Stimulated activated CD4-positive, alpha-beta T cell treated with anti-CD3 and anti-CD28 coated beads, Interleukin-12 subunit alpha, Interleukin-12 subunit beta, amount 100 ng/mL, for 48 hours (primary cell): ENCODE data around the gene TMSB10.
A peak's percentile ranks its signal among the peaks of the same experiment; 100 is the strongest.

ENCODE experiments used
- DNase-seq, 3 donors: peaks; one replicate each; pipeline ENCODE4 v3.0.0-alpha.2; 2020; ENCODE audit warnings: low read depth in 2 of 3, low spot score in 1 of 3

Gene TMSB10

DNA sequence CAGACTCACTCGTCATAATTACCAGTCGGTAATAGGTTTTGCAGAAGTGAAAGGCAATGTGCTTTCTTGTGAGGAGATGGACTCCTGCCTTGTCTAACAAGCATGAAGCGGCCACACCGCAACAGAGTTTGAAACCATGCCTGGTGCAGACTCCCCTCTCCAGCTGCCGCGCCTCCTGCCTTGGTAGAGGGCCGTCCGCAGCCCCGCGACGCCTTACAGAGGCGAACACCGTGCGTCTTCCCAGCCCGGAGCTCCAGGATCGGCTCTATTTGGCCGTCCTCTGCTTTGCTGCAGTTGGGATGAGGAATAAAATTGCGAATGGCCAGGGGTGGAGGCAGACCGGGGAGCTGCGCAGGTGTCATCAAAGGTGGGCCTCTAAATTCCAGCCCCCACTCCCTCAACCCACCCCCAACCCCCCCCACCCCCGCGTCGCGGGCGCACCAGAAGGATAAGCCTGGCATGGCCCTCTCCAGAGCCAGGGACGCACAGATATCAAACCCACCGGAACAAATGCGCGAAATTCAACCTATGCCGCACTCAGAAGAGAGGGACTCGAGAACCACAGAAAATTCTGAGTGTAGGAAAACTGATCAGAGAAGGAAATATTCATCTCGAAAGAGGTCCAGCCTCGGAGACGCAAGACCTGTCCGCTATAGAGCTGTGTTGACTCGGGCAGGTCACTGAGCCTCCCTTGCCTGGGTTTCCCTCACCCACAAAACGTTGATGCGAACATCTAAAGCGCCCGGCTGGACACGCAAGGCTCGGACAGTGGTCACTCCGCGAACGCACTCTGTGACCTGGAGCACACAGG lies 25.7 kb upstream of the TMSB10 start:
- DNase-seq = no peak

DNA sequence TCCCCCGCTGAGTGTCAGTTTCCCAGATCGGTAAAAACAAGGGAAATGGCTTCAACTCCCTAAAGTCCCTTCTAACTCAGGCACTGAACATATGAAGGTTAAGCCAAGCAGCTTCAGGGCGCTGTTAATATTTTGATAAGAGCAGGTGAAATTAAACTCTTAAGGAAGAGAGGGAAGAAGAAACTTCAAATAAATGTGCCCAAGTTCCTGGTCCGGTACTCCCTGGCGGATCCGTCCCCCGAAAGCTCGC lies 25.1 kb upstream of the TMSB10 start:
- DNase-seq = no peak

DNA sequence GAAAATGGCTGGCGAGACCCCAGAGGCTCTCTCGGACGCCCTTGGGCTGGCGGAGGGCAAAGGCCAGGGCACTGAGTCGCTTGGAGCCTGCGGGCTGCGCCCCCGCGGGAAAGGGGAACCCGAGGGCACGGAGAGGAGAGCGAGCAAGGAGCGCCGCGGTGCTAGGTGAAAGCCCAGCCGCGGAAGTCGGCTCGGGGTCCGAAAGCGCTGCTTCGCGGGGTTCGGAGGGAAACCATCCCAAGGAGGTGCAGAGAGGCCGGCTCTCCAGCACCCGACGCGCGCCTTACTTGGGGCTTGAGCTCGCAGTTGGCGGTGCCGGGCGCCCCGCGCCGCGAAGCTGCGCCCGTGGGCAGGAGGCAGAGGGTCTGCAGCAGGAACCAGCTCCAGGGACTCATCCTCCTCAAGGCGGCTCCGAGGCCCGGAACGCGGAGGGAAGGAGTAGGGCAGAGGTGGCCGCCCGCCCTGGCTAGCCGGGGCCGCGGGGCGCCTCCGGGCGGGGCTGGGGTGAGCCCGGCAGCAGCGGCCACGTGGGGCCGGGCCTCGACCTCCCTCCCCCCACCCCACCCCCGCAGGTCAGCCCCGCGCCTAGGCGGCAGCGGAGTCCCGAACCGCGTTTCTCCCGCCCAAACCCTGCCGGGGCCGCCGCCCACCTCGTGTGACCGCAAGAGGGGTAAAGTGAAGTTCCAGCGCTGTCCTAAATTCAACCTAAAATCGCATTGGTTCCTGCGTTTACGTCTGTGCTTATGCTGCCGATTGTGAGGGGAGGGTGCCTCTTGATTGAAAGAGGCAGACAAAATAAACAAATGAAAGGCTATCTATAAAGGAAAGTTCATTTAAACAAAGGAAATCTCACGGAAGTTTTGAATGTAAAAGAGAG lies 24.6 kb upstream of the TMSB10 start, which contains the start of gene TRABD2A:
TSS of gene TRABD2A (minus strand) at position 440 of the 877 bp plus-strand sequence. CDS start at position 395, 45 bp downstream.
- peak; percentile 53 to 61 (median 58) for DNase-seq

DNA sequence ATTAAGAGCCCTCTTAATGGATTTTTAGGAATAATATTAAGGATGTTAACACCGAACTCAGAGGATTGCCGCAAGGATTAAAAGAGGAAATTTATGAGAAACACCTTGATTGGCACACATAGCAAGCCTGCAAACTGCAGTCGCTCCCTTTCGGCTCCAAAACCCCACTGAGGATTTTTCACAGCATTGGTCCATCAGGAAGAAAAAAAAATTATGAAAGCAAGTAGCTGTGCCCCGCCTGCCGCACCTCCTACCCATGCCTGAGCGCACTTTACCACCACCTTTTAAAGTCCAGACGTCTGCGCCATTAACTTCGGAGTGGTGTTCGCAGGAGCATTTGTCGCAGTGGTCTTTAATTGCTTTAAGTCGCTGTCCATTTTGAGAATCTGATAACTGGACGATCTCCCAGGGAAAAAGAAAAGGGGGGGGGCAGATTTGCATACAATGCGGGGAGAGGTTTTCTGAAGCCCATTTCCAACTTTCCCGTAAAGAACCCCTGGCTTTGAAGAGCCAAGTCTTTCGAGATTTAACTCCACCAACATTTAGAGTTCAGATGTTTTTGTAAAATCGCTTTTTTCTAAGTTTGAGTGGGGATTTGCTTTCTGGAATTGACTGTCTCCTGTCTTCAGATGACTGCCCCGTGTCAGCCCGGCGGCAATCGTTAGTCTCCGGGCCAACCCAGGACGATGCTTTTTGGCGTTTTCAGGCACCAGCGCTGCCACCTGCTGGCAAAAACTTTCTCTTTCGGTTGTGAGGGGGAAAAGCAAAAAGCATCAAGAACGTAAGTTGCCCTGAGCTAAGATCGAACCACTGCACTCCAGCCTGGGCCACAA lies 23.7 kb upstream of the TMSB10 start:
- peak; percentile 86 to 92 (median 86) for DNase-seq

DNA sequence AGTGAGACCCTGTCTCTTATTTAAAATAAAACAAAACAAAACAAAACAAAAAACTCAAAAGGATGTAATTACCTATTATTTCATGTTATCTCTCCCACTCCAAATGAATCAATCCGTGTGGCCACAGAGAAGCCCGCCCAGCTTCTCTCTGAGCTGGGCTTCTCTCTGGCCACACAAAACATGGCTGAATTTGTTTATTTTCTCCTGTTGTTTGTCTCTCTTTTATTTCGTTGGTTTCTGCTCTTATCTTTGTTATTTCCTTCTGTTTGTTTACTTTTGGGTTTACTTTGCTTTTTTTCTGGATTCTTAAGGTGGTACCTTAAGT lies 23.1 kb upstream of the TMSB10 start:
- no peak for DNase-seq

DNA sequence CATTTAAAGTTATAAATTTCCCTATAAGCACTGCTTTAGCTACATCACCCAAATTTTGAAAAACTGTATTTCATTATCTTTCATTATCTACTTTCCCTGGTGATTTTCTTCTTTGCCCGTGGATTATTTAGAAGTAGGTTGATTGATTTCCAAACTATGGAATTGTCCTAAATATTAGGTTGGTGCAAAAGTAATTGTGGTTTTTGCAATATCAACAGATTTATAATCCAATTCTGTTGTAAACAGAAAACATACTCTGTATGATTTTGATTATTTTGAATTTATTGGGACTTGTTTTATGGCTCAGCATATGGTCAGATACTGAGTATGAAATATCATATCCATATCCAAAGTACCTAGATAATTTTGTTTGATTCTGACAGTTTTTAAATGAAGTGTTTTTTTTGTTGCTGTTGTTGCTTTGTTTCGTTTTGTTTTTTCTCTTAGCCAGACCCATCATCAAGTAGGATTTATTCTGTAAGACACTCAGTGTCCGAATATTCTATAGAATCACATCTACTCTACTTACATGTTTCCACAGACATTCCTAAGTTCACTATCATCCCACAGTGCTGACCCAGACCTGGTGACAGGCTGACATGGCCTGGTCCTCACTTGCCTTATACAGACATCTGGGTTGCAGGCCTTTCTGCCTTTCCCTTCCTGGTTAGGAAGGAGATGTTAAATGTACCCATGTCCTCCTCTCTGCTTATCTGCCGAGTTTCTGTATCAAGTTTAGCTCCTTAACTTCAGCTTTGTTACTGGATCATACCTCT lies 22.5 kb upstream of the TMSB10 start:
- no peak for DNase-seq

DNA sequence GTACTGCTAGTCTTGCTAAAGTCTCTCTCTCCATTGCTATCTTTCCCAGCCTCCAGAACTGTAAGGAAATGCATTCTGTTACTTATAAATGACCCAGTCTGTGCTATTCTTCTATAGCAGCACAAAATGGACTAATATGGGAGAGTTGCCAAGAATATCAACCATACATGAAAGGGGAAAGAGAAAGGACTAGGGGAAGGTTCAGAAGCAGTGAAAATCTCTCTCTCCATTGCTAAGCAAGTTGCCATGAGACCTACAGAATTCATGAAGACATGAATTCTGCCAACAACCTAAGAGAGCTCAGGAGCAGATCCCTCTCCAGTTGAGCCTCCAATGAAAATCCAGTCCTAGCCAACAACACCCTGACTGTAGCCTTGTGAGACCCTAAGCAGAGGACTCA lies 21.0 kb upstream of the TMSB10 start:
- no peak for DNase-seq

DNA sequence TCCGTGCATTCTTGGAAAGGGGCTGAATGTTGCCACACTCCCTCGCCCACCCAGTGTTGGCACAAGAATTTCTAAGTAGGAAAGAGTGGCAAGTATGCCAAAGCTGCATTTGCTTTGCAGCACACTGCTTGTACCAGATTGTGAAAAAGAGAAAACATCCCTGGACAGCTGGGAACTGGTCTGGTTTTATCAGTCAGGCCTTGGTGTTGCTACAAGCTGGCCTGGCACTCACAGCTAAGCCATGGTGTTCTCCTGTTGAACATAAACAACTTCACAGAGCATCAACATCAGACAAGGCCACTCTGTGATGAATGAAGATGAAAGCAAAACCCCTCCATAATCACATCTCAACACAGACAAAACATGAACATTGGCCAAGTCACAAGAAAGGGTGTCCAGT lies 20.3 kb upstream of the TMSB10 start:
- no peak for DNase-seq

DNA sequence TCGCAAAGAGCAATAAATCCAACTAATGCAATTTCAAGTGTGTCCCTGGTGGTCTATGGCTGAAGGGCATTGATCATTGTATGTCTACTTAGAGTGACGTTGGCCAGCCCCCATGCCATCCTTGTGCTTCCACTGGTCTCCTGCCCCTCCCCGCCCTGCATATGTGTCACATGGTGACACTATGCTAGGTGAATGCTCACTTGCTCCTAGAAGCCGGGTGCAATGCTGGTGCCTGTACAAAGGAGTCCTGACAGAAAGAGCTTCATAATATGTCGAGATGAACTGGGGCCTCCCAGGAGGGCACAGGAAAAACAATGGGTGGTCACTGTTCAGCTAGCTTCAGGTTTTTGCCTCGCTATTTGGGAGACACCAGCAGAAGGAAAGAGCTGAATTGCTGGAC lies 18.7 kb upstream of the TMSB10 start:
- no peak for DNase-seq

DNA sequence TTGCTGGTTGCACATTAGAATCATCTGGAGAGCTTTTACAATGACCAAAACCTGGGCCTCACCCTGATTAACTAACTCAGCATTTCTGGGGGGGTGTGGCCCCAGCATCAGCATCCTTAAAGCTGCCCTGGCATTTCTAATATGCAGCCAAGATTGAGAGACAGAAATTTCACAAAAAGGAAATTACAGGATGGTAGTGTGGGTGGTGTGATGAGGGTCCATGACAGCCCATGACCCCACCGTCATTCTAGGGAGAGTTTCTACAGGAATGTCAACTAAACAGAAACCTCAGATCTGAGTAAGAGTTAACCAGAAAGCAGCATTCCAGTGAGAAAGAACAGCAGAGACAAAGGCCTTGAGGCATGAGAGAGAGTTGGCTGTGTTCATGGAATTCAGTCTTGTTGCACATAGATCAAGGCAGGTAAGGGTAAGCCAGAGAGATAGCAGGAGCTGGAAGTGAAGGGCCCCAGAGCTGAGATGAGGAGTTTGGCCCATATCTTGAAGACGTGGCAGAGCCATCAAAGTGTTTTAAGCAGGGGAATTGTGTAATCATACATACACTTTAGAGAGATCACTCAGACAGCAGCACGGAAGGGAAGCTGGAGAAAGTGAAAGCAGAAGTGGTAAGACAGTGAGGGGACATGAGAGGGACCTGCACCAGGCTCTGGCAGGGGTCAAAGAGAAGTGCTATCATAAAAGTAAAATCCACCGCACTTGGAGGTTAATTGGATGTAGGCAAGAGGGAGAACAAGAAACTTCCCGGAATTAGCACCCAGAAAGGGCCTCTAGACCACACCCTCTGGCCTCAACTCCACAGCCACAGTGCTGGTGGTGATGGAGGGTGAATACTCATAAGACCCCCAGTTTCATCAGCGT lies 16.8 kb upstream of the TMSB10 start:
- no peak for DNase-seq

DNA sequence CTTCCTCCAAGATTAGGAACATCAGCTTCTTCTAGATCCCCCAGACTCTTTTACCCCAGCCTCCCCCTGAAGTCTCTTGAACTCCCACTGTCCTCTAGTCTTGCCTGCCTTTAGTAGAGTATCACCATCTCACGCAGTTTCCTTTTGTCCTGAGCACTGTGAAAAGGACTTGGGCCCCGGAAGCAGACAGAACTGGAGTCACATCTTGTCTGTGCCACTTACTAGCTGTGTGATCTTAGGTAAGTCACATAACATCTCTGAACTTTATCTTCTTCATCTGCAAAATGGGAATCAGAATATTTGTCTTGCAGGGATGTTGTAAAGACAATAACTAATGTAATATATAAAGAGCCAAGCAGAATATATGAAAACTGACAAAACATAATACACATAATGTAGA lies 16.1 kb upstream of the TMSB10 start:
- DNase-seq = no peak

DNA sequence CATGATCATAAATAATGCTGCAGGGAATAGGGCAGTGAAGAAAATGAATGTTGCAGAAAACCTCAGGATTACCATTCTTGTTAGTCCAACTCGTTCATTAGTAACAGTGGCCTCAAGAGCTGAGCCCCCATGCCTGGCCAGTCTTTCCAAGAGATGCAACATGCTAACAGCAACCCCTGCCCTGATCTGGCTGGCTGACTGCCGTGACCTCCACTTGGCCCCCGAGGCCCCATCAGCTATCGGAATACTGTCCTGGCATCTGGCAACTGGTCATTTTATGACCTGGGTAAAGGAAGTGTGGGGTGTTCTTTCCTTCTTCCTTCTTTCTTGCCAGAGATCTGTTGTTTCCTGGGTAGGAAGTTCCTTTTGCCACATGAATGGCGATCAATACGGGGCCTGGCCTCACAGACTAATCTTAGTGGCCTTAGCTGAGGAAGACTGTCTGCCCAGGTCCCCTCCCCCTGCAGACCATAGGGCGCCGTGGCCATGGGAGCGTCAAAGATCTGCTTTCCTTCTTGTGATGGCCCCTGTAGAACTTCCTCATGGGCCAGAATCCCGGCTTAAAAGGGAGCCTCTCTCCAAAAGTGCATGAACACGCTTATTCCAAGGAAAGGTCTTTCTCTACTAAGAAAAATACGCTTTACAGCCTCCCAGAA lies 14.0 kb upstream of the TMSB10 start:
- no peak for DNase-seq

DNA sequence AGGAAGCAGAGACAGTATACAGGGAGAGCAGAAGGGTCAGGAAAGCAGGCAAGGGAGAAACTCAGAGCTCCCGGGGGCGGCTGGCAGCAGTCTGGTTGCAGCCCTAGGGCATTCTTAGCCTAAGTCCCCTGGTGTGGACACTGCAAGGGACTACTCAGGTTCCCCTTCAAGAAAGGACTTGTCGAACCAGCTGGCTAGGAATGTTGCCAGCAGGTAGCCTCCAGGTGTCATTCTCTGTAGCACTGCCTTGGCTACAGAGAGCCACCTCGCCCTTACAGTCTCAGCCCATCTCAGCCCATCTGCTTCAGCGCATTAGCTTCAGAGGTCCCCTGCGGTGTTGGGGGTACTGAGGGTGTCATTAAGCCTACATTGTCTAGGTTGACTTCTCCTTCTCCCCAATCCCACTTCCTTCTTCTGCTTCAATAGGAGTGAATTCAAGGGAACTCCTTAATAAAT lies 11.3 kb upstream of the TMSB10 start:
- no peak for DNase-seq

DNA sequence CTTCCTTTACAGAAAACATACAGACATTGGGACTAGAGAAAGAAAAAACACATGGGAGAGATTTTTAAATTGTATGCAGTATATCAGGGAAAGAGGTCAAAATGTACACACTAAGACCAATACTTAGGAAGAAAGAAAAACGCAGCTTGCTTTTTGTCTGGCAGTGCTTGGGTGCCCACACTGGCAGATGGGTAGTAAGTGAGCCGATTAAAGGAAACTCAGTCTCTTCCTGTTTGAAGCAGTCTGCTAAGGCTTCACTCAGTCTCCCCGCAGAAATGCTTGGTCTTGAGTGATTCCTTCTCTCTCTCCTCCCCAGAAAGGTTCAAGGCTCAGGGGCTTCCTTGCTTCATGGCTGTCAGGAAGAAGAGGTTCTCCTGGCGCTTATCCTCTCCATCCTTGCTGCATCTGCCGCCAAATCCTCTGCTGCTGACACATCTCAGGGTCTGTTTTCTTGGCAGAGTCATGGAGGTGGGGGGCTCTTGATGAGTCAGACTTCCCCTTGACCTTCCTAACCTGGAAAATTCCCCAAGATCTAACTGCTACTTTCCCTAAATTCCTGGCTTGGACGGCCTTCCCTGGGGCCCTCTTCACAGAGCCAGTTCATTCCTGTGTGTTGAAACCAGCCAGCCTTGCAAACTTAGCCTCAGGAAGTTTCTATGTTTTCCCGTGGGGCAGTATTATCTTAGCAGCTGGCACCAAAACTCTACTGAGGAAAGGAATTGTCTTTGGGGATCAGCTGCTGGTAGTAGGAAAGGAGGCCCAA lies 10.5 kb upstream of the TMSB10 start:
- DNase-seq = peak in 1 of 3 donors; percentile 16

DNA sequence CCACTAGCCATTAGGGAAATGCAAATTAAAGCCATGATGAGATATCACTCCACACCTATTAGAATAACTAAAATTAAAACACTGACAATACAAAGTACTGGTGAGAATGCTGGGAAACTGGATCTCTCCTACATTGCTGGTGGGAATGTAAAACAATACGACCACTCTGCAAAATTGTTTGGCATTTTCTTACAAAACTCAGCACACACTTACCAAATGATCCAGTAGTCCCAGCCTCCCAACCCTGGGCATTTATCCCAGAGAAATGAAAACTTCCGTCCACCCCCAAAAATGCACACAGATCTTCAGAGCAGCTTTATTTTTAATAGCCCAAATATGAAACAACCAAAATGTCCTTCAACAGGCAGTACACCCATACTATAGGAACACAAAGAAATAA lies 8.9 kb upstream of the TMSB10 start:
- DNase-seq = no peak

DNA sequence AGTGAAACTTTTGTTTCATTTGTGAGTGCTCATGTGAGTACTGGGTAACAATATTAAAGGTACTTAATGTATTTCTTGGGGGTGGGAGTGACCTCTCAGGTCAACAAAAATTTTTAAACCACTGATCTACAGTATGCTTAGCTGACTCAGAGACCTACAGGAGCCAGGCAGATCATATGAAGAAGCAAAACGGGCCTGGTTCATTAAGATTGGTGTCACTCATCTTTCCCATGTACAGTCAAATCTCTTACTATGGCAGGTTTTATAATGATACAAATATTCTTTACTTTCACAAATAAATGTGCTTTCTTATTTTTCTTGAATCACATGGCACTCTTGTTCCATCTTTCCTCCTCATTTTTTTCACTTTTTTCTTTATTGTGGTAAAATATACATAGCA lies 7.7 kb upstream of the TMSB10 start:
- DNase-seq = peak in 1 of 3 donors; percentile 25

DNA sequence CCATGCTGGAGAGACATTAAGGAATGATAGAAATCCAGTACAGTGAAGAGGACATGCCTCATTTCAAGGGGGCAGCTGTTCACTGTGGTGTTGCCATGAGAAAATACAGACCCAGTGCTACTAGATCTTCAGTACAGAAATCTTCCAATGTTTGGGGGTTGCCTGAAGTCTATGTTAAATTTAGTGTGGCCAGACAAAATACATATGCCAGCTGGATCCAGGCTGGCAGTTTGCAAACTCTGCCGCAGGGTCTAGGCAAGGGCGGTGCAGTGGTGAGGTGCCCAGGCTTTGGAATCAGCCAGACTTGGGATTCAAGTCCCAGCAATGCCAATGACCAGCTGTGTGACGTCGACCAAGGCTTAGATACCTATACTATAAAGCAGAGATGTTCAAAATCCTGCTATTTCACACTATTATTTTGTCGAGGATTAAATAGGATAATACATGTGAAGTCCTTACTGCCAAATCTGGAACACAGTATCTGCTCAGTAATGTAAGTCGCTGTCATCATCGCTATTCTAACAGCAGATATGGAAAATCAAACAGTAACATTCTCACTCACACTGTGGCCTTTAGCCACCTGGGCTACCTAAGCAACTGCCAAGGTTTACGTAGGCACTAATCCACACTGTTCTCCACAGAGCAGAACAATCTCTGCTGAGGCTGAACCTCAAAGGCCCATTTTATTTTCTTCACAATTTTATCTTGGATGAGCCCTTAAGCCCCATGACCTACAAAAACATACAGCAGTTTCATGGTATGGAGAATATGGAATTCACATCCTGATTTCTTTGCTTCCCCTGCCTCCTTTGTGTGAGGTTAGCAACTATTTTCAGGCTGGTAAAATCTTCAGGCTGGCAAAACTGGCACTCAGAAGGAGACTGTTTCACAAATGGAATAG lies 5.9 kb upstream of the TMSB10 start:
- DNase-seq = no peak

DNA sequence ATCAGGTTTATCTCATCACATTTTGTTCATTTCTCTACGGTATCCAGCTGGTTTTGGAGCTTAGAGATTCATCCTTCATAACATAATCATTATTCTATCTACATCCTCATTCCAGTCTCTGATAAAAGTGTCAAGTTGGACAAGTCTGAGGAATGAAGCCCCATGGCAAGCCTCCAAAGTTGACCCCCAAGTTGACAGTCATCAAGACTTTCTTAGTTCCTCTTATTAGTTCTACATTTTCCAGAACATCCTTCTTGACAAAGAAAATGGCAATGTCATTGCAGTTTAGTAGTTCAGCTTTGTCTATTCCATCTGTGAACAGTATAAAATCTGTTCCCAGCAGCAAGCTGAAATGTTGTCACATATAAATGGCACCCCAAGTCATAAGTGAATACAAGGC lies 4.5 kb upstream of the TMSB10 start:
- no peak for DNase-seq
